Mesenchymal stem cell (in vitro differentiated cells and primary cell): ENCODE results near the gene SH2B3.
"Not testable (repeated sequence)": the region's sequence is repeated elsewhere in the genome, so short reads cannot be mapped to it uniquely, and the experiment has no call there.

ENCODE experiments used
- DNase-seq: peaks from one replicate; pipeline ENCODE4 v3.0.0-alpha.2; 2013
- H2AFZ ChIP-seq: one replicate; pipeline ENCODE4 v1.6.1; 2013; ENCODE audit warnings: low read depth, mild to moderate bottlenecking, control low read depth, inconsistent platforms, low read length, moderate library complexity
- H2AK5ac ChIP-seq: 2 replicates; pipeline ENCODE4 v1.6.1; 2013; ENCODE audit warnings: low read length, moderate library complexity, mild to moderate bottlenecking, inconsistent platforms; ENCODE audit not compliant: severe bottlenecking
- H2BK120ac ChIP-seq: one replicate; pipeline ENCODE4 v1.6.1; 2013; ENCODE audit warnings: low read depth, mild to moderate bottlenecking, inconsistent platforms, low read length, moderate library complexity
- H2BK12ac ChIP-seq, 2 experiments: one replicate each; pipeline ENCODE4 v1.6.1; 2013; ENCODE audit warnings: inconsistent platforms in 2 of 2, low read length in 2 of 2, mild to moderate bottlenecking in 2 of 2, moderate library complexity in 2 of 2, control low read depth in 1 of 2
- H2BK15ac ChIP-seq: one replicate; pipeline ENCODE4 v1.6.1; 2013; ENCODE audit warnings: mild to moderate bottlenecking, low read depth, inconsistent platforms; ENCODE audit not compliant: poor library complexity, severe bottlenecking
- H2BK5ac ChIP-seq: 2 replicates; pipeline ENCODE4 v1.6.1; 2013; ENCODE audit warnings: low read depth, mild to moderate bottlenecking, low read length, control low read depth, inconsistent platforms; ENCODE audit not compliant: poor library complexity, severe bottlenecking
- H3K14ac ChIP-seq, 2 experiments: one replicate each; pipeline ENCODE4 v1.6.1; 2013; ENCODE audit warnings: inconsistent platforms in 2 of 2, low read length in 2 of 2, control low read depth in 1 of 2, mild to moderate bottlenecking in 1 of 2, moderate library complexity in 1 of 2
- H3K18ac ChIP-seq, 2 experiments: one replicate each; pipeline ENCODE4 v1.6.1; 2013; ENCODE audit warnings: inconsistent platforms in 2 of 2, low read length in 2 of 2, control low read depth in 1 of 2, low read depth in 1 of 2, mild to moderate bottlenecking in 1 of 2
- H3K23ac ChIP-seq, 2 experiments: one replicate each; pipeline ENCODE4 v1.6.1; 2013; ENCODE audit warnings: inconsistent platforms in 2 of 2, low read length in 2 of 2, mild to moderate bottlenecking in 2 of 2, moderate library complexity in 2 of 2, control low read depth in 1 of 2
- H3K27ac ChIP-seq: 2 replicates; pipeline ENCODE4 v1.5.1; 2013; ENCODE audit warnings: mild to moderate bottlenecking, moderate library complexity, low read length, control low read depth, inconsistent platforms; ENCODE audit not compliant: poor library complexity, severe bottlenecking
- H3K27me3 ChIP-seq, 2 experiments: 2 replicates each; pipeline versions ENCODE4 v1.6.1 to v1.7.0; 2013; ENCODE audit warnings: low read length in 2 of 2, mild to moderate bottlenecking in 2 of 2, moderate library complexity in 2 of 2, control low read depth in 1 of 2, inconsistent platforms in 1 of 2; ENCODE audit not compliant: control insufficient read depth in 1 of 2, insufficient read depth in 1 of 2
- H3K36me3 ChIP-seq, 2 experiments: 2 replicates each; pipeline versions ENCODE4 v1.6.1 to v1.7.0; 2013; ENCODE audit warnings: low read length in 2 of 2, control low read depth in 1 of 2, inconsistent platforms in 1 of 2, low read depth in 1 of 2, mild to moderate bottlenecking in 1 of 2; ENCODE audit not compliant: insufficient read depth in 2 of 2, control insufficient read depth in 1 of 2
- H3K4ac ChIP-seq, 2 experiments: one replicate each; pipeline ENCODE4 v1.6.1; 2013; ENCODE audit warnings: inconsistent platforms in 2 of 2, low read length in 2 of 2, mild to moderate bottlenecking in 2 of 2, moderate library complexity in 2 of 2, control low read depth in 1 of 2, low read depth in 1 of 2
- H3K4me1 ChIP-seq: 2 replicates; pipeline ENCODE4 v1.6.1; 2013; ENCODE audit warnings: low read depth, low read length, control low read depth; ENCODE audit not compliant: control insufficient read depth, insufficient read depth
- H3K4me2 ChIP-seq: 2 replicates; pipeline ENCODE4 v1.6.1; 2013; ENCODE audit warnings: low read length, mild to moderate bottlenecking, inconsistent platforms; ENCODE audit not compliant: poor library complexity, severe bottlenecking
- H3K4me3 ChIP-seq, 2 experiments: 2 replicates each; pipeline versions ENCODE4 v1.5.1 to v1.7.0; 2013; ENCODE audit warnings: low read length in 2 of 2, mild to moderate bottlenecking in 2 of 2, control low read depth in 1 of 2, low read depth in 1 of 2; ENCODE audit not compliant: insufficient read depth in 1 of 2
- H3K79me1 ChIP-seq: replicated peaks from 2 replicates; pipeline ENCODE4 v1.6.1; 2013; ENCODE audit warnings: mild to moderate bottlenecking, control low read depth, low read length, inconsistent platforms; ENCODE audit not compliant: poor library complexity, severe bottlenecking
- H3K9ac ChIP-seq: 2 replicates; pipeline ENCODE4 v1.7.0; 2013; ENCODE audit warnings: mild to moderate bottlenecking, low read length, moderate library complexity
- H3K9me3 ChIP-seq: 2 replicates; pipeline ENCODE4 v1.7.0; 2013; ENCODE audit warnings: mild to moderate bottlenecking, low read length; ENCODE audit not compliant: control insufficient read depth
- H4K8ac ChIP-seq: one replicate; pipeline ENCODE4 v1.6.1; 2013; ENCODE audit warnings: inconsistent platforms, mild to moderate bottlenecking, low read length, moderate library complexity
- H4K91ac ChIP-seq: one replicate; pipeline ENCODE4 v1.6.1; 2013; ENCODE audit warnings: mild to moderate bottlenecking, low read length, inconsistent platforms
- WGBS: methylation state at CpG from one replicate; pipeline ENCODE4 v1.1.7; 2013; ENCODE audit warnings: mixed read lengths; 5-methylcytosine and 5-hydroxymethylcytosine counted together

The SH2B3 gene

GRCh38 chr12:111488798-111489197 is 83.1 kb downstream of the SH2B3 start:
- no peak overlapping the region for H3K4me2 ChIP-seq
- H3K23ac ChIP-seq, result no peak overlapping the region
- H2BK120ac ChIP-seq, result no peak overlapping the region
- H2AK5ac ChIP-seq, result no peak overlapping the region
- no peak overlapping the region for H3K14ac ChIP-seq
- H3K4me1 ChIP-seq, result peaks cover 4% of the 10 kb centered on the region
- no peaks in the 10 kb centered on the region for H3K27me3 ChIP-seq
- H3K4ac ChIP-seq, result no peak overlapping the region
- peak overlapping the region; percentile 55 for H3K9ac ChIP-seq
- no peak for DNase-seq
- no peak overlapping the region for H3K4me3 ChIP-seq
- H3K27ac ChIP-seq, result no peak overlapping the region
- no peak overlapping the region for H2BK5ac ChIP-seq
- H4K8ac ChIP-seq, result no peak overlapping the region
- H4K91ac ChIP-seq, result no peak overlapping the region
- H3K79me1 ChIP-seq, result peaks cover 22% of the 10 kb centered on the region
- no peak overlapping the region for H2AFZ ChIP-seq
- no peak overlapping the region for H2BK12ac ChIP-seq
- no peaks in the 10 kb centered on the region for H3K9me3 ChIP-seq
- no peak overlapping the region for H2BK15ac ChIP-seq
- H3K36me3 ChIP-seq, result peaks cover 35 to 89% of the 10 kb centered on the region in 2 experiments
- H3K18ac ChIP-seq, result no peak overlapping the region
- WGBS, result 100% methylated on average over 1 of the region's 2 CpGs

DNA sequence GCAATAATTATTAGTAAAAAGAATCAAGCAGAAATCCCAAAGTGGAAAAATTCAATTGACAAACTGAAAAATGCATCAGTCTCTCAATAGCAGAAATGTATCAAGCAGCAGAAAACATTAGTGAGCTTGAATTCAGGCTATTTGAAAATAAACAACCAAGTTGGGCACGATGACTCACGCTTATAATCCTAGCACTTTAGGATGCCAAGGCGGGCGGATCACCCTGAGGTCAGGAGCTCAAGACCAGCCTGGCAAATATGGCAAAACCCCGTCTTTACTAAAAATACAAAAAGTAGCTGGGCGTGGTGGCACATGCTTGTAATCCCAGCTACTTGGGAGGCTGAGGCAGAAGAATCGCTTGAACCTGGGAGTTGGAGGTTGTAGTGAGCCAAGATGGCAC is 87.3 kb downstream of the SH2B3 start:
- H3K18ac ChIP-seq, H2AFZ ChIP-seq, H2BK5ac ChIP-seq, H3K23ac ChIP-seq, H3K4me3 ChIP-seq, H2BK15ac ChIP-seq, H3K4ac ChIP-seq, H3K27ac ChIP-seq, H3K9ac ChIP-seq, H2BK12ac ChIP-seq, H4K91ac ChIP-seq, H2BK120ac ChIP-seq, H3K4me2 ChIP-seq, H3K14ac ChIP-seq, H3K27me3 ChIP-seq, H3K4me1 ChIP-seq, H2AK5ac ChIP-seq, H3K9me3 ChIP-seq, H4K8ac ChIP-seq: not testable (repeated sequence)
- peaks cover 19% of the 10 kb centered on the region for H3K79me1 ChIP-seq
- DNase-seq, result peak; percentile 62
- WGBS, result 57% methylated on average over 4 of the region's 7 CpGs
- H3K36me3 ChIP-seq, result peaks cover 29 to 88% of the 10 kb centered on the region in 2 experiments

DNA sequence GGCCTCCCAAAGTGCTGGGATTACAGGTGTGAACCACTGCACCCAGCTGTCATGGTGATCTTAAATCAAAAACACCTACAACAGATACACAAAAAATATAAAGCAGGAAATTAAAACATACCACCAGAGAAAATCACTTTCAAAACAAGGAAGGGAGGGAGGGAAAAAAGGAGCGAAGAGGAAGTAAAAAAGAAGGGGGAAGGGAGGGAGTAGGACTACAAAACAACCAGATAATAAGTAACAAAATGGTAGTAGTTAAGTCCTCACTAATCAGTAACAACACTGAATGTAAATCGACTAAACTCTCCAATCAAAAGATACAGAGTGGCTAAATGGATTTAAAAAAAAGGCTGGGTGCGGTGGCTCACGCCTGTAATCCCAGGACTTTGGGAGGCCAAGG is 89.0 kb downstream of the SH2B3 start:
- no peak overlapping the region for H2BK12ac ChIP-seq
- no peak for DNase-seq
- H3K36me3 ChIP-seq, result peaks cover 34 to 86% of the 10 kb centered on the region in 2 experiments
- no peak overlapping the region for H3K14ac ChIP-seq
- no peak overlapping the region for H3K4me2 ChIP-seq
- H3K18ac ChIP-seq, result no peak overlapping the region
- no peaks in the 10 kb centered on the region for H3K27me3 ChIP-seq
- H3K4ac ChIP-seq, result no peak overlapping the region
- no peak overlapping the region for H3K27ac ChIP-seq
- H2AFZ ChIP-seq, result no peak overlapping the region
- 95% methylated on average over 3 of the region's 4 CpGs for WGBS
- no peak overlapping the region for H3K9ac ChIP-seq
- no peak overlapping the region for H3K4me3 ChIP-seq
- H2BK15ac ChIP-seq, result no peak overlapping the region
- no peak overlapping the region for H3K23ac ChIP-seq
- H4K91ac ChIP-seq, result no peak overlapping the region
- H2BK5ac ChIP-seq, result no peak overlapping the region
- H2BK120ac ChIP-seq, result no peak overlapping the region
- H3K4me1 ChIP-seq, result peaks cover 2% of the 10 kb centered on the region
- no peak overlapping the region for H4K8ac ChIP-seq
- peaks cover 19% of the 10 kb centered on the region for H3K79me1 ChIP-seq
- H2AK5ac ChIP-seq, result no peak overlapping the region
- no peaks in the 10 kb centered on the region for H3K9me3 ChIP-seq
